Neuronal stem cell (in vitro differentiated cells): ENCODE measurements around the gene TAAR1.
"Not testable (repeated sequence)": the region's sequence is repeated elsewhere in the genome, so short reads cannot be mapped to it uniquely, and the experiment has no call there.

ENCODE experiments used
- DNase-seq: peaks from one replicate; pipeline ENCODE4 v3.0.0-alpha.2; 2013; ENCODE audit warnings: low spot score
- H2AFZ ChIP-seq: one replicate; pipeline ENCODE4 v1.6.1; 2013; ENCODE audit warnings: mild to moderate bottlenecking, low read length, inconsistent platforms
- H2AK5ac ChIP-seq: 2 replicates; pipeline ENCODE4 v1.6.1; 2013; ENCODE audit warnings: low read depth, mild to moderate bottlenecking, inconsistent platforms, low read length, moderate library complexity, mixed read lengths
- H2BK120ac ChIP-seq: 2 replicates; pipeline ENCODE4 v1.6.1; 2013; ENCODE audit warnings: low read depth, mild to moderate bottlenecking, inconsistent platforms, low read length, moderate library complexity, mixed read lengths
- H2BK12ac ChIP-seq: one replicate; pipeline ENCODE4 v1.6.1; 2013; ENCODE audit warnings: low read length, inconsistent platforms
- H2BK15ac ChIP-seq: 2 replicates; pipeline ENCODE4 v1.6.1; 2013; ENCODE audit warnings: mild to moderate bottlenecking, low read length, inconsistent platforms, mixed read lengths
- H2BK5ac ChIP-seq: one replicate; pipeline ENCODE4 v1.6.1; 2013; ENCODE audit warnings: inconsistent platforms, mild to moderate bottlenecking, low read length, moderate library complexity
- H3K14ac ChIP-seq: one replicate; pipeline ENCODE4 v1.6.1; 2013; ENCODE audit warnings: low read length, inconsistent platforms
- H3K18ac ChIP-seq: 2 replicates; pipeline ENCODE4 v1.6.1; 2013; ENCODE audit warnings: low read length, inconsistent platforms
- H3K23ac ChIP-seq: 2 replicates; pipeline ENCODE4 v1.6.1; 2013; ENCODE audit warnings: low read depth, mild to moderate bottlenecking, mixed read lengths, low read length, inconsistent platforms; ENCODE audit not compliant: poor library complexity
- H3K27ac ChIP-seq: replicated peaks from 3 replicates; pipeline ENCODE4 v1.5.1; 2013; ENCODE audit warnings: low read length, inconsistent platforms
- H3K27me3 ChIP-seq, 3 experiments: 2 replicates each; pipeline ENCODE4 v1.6.1; 2013; ENCODE audit warnings: low read length in 3 of 3, mild to moderate bottlenecking in 2 of 3, inconsistent platforms in 1 of 3, low read depth in 1 of 3, mixed read lengths in 1 of 3, moderate library complexity in 1 of 3; ENCODE audit not compliant: control insufficient read depth in 3 of 3, insufficient read depth in 3 of 3
- H3K36me3 ChIP-seq, 2 donors: replicated peaks in 1 of 2; 2 replicates each; pipeline ENCODE4 v1.6.1; 2013; ENCODE audit warnings: low read length in 2 of 2; ENCODE audit not compliant: control insufficient read depth in 2 of 2, insufficient read depth in 2 of 2
- H3K4ac ChIP-seq: 2 replicates; pipeline ENCODE4 v1.6.1; 2013; ENCODE audit warnings: inconsistent platforms, mild to moderate bottlenecking, low read length, moderate library complexity
- H3K4me1 ChIP-seq, 2 donors: 1 replicate in 1 of 2; 2 replicates in 1 of 2; pipeline ENCODE4 v1.6.1; 2013; ENCODE audit warnings: low read length in 2 of 2, low read depth in 1 of 2; ENCODE audit not compliant: control insufficient read depth in 2 of 2, insufficient read depth in 1 of 2
- H3K4me2 ChIP-seq: one replicate; pipeline ENCODE4 v1.6.1; 2013; ENCODE audit warnings: mild to moderate bottlenecking, low read length, inconsistent platforms; ENCODE audit not compliant: insufficient read depth, poor library complexity, severe bottlenecking
- H3K4me3 ChIP-seq, 2 donors: 2 replicates each; pipeline ENCODE4 v1.5.1; 2013; ENCODE audit warnings: low read length in 2 of 2, mild to moderate bottlenecking in 2 of 2, inconsistent platforms in 1 of 2, moderate library complexity in 1 of 2
- H3K79me1 ChIP-seq: one replicate; pipeline ENCODE4 v1.6.1; 2013; ENCODE audit warnings: low read depth, mild to moderate bottlenecking, inconsistent platforms, low read length, moderate library complexity
- H3K9ac ChIP-seq: one replicate; pipeline ENCODE4 v1.6.1; 2013; ENCODE audit warnings: mild to moderate bottlenecking, low read depth, low read length, inconsistent platforms; ENCODE audit not compliant: poor library complexity
- H3K9me3 ChIP-seq, 2 donors: replicated peaks in 1 of 2; 2 replicates each; pipeline versions ENCODE3 to v1.6.1; 2013; ENCODE audit warnings: low read length in 2 of 2, mild to moderate bottlenecking in 2 of 2, inconsistent platforms in 1 of 2, low read depth in 1 of 2, mixed read lengths in 1 of 2, moderate library complexity in 1 of 2; ENCODE audit not compliant: control insufficient read depth in 2 of 2, insufficient read depth in 1 of 2
- H4K8ac ChIP-seq: one replicate; pipeline ENCODE4 v1.6.1; 2013; ENCODE audit warnings: low read depth, mild to moderate bottlenecking, inconsistent platforms, low read length, moderate library complexity
- H4K91ac ChIP-seq: one replicate; pipeline ENCODE4 v1.6.1; 2013; ENCODE audit warnings: low read length, low read depth, mild to moderate bottlenecking, inconsistent platforms; ENCODE audit not compliant: poor library complexity
- WGBS, 2 donors: extraction: QIAGEN DNeasy Blood & Tissue Kit; methylation state at CpG; one replicate each; pipeline ENCODE4 v1.1.7; 2013; ENCODE audit warnings: missing lambda C conversion rate in 2 of 2, mixed read lengths in 1 of 2; ENCODE audit not compliant: insufficient read length in 2 of 2, insufficient replicate concordance in 1 of 2; ENCODE audit errors: extremely low coverage in 2 of 2; 5-methylcytosine and 5-hydroxymethylcytosine counted together

The TAAR1 gene

DNA sequence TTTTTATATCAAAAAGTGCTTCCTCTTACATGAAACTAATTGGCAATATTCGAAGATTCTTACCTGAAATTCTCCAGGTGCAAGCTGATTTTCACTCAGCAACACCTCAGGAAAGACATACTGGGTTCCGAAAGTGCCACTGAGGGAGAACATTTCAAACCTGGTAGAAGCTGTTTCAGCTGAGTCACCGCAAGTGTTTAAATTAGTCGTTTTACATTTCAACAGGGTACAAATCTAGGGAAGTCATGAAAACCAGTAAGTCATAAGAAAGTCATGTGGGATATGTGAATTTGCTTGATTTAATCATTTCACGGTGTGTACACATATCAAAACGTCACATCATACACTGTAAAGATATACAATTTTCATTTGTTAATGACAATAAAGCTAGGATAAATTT, 25.3 kb upstream of the TAAR1 start:
- Histone ChIP-seq H2AK5ac (no peak overlapping the region), H4K91ac (no peak overlapping the region), H3K14ac (no peak overlapping the region), H3K9me3 (no peaks in the 10 kb centered on the region), H3K36me3 (no peaks in the 10 kb centered on the region), H3K27ac (no peak overlapping the region), H2BK15ac (no peak overlapping the region), H2BK12ac (no peak overlapping the region), H3K4me1 (no peaks in the 10 kb centered on the region), H3K79me1 (no peaks in the 10 kb centered on the region), H3K4me3 (no peak overlapping the region), H2BK120ac (no peak overlapping the region), H3K9ac (no peak overlapping the region), H2BK5ac (no peak overlapping the region), H2AFZ (no peak overlapping the region), H3K27me3 (no peaks in the 10 kb centered on the region), H3K4ac (no peak overlapping the region), H4K8ac (no peak overlapping the region), H3K4me2 (no peak overlapping the region), H3K23ac (no peak overlapping the region), H3K18ac (no peak overlapping the region)
- no peak for DNase-seq
- WGBS, 2 donors = no CpG with 5 or more reads among the region's 6 CpGs

DNA sequence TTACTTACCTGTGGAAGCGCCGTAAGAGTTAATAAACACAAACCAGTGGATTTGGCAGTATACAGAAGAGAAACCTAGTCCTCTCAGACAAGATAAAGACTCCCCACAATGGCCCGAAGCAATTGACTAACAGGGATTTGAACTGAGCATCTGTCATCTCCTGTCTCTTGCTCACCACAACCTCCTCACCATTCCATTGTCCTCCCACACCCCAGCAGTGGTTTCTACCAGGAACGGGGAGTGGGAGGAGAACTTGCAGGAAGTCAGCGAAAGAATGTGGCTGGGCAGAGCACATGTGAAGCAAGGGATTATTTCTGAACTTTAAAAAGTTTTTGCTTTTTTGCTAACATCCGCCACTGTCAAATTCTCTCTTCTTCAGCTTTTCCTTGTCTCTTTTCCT, 24.6 kb upstream of the TAAR1 start:
- Histone ChIP-seq H3K23ac (no peak overlapping the region), H3K4me2 (no peak overlapping the region), H3K27ac (no peak overlapping the region), H2AK5ac (no peak overlapping the region), H2BK5ac (no peak overlapping the region), H4K91ac (no peak overlapping the region), H3K79me1 (no peaks in the 10 kb centered on the region), H2BK12ac (no peak overlapping the region), H3K27me3 (no peaks in the 10 kb centered on the region), H2AFZ (no peak overlapping the region), H2BK120ac (no peak overlapping the region), H3K9ac (no peak overlapping the region), H2BK15ac (no peak overlapping the region), H4K8ac (no peak overlapping the region), H3K4me3 (no peak overlapping the region), H3K18ac (no peak overlapping the region), H3K4me1 (no peaks in the 10 kb centered on the region), H3K14ac (no peak overlapping the region), H3K9me3 (no peaks in the 10 kb centered on the region), H3K36me3 (no peaks in the 10 kb centered on the region), H3K4ac (no peak overlapping the region)
- DNase-seq = no peak
- WGBS, 2 donors = no CpG with 5 or more reads among the region's 6 CpGs

DNA sequence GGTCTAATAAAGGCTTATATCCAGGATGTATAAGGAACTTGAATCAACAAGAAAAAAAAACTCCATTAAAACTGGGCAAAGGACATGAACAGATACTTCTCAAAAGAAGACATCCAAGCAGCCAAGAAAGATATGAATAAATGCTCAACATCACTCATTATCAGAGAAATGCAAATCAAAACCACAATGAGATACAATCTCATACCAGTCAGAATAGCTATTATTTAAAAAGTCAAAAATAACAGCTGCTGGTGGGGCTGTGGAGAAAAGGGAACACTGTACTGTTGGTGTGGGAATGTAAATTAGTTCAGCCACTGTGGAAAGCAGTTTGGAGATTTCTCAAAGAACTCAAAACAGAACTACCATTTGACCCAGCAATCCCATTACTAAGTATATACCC, 20.1 kb upstream of the TAAR1 start:
- H4K8ac ChIP-seq, H3K4me3 ChIP-seq, H2BK5ac ChIP-seq, H2BK12ac ChIP-seq, H3K9me3 ChIP-seq, H3K14ac ChIP-seq, H3K4ac ChIP-seq, H3K4me1 ChIP-seq, H3K79me1 ChIP-seq, H3K9ac ChIP-seq, DNase-seq, H4K91ac ChIP-seq, H3K23ac ChIP-seq, H2AK5ac ChIP-seq, H3K27ac ChIP-seq, H3K4me2 ChIP-seq, H2AFZ ChIP-seq, H2BK120ac ChIP-seq, H2BK15ac ChIP-seq, H3K27me3 ChIP-seq, H3K36me3 ChIP-seq, H3K18ac ChIP-seq: not testable (repeated sequence)

DNA sequence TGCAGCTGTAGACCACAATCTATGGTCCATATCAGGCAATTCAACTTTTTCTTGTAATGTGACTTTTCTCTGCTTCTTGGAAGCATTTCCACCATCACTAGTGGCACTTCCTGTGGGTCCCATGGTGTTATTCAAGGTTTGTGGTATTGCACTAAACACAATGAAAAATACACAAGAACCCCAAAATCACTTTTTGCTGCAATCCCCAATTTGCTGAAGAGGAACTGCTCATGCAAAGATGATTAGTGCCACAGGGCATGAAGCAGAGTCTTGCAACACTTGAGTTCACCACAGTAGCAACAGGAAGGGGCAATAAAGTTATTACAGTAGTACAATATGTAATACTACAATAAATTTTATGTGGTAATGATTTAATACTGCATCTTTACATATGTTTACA, 16.8 kb upstream of the TAAR1 start:
- DNase-seq = no peak
- H3K4me1 ChIP-seq = no peaks in the 10 kb centered on the region
- no peaks in the 10 kb centered on the region for H3K27me3 ChIP-seq
- no peaks in the 10 kb centered on the region for H3K79me1 ChIP-seq
- H3K9ac ChIP-seq = no peak overlapping the region
- H3K4me3 ChIP-seq = no peak overlapping the region
- H3K36me3 ChIP-seq = no peaks in the 10 kb centered on the region
- no peak overlapping the region for H4K8ac ChIP-seq
- H3K18ac ChIP-seq = no peak overlapping the region
- no peaks in the 10 kb centered on the region for H3K9me3 ChIP-seq
- no peak overlapping the region for H2AFZ ChIP-seq
- H4K91ac ChIP-seq = no peak overlapping the region
- no peak overlapping the region for H2BK12ac ChIP-seq
- no peak overlapping the region for H3K27ac ChIP-seq
- H2BK5ac ChIP-seq = no peak overlapping the region
- H2BK15ac ChIP-seq = no peak overlapping the region
- H2BK120ac ChIP-seq = no peak overlapping the region
- no peak overlapping the region for H3K4me2 ChIP-seq
- H3K4ac ChIP-seq = no peak overlapping the region
- H2AK5ac ChIP-seq = no peak overlapping the region
- no peak overlapping the region for H3K14ac ChIP-seq
- H3K23ac ChIP-seq = no peak overlapping the region
